GM15510 (cell line): ENCODE data around the gene SNAP29.

Source experiments
- POLR2A ChIP-seq: IDR thresholded peaks from 3 replicates; pipeline ENCODE4 v1.6.1; 2011; ENCODE audit warnings: borderline replicate concordance; ENCODE audit not compliant: insufficient read length; ENCODE audit errors: extremely low read depth

SNAP29 gene

GRCh38 chr22:20858615-20859416 lies at the start of gene SNAP29, which contains the start of gene PI4KA:
SNAP29 (plus strand) TSS chr22:20859007; CDS start chr22:20859111, 104 bp downstream.
PI4KA (minus strand) TSS chr22:20858811; CDS start chr22:20858725, 86 bp downstream.
- TF ChIP-seq POLR2A = peak; percentile 95

DNA sequence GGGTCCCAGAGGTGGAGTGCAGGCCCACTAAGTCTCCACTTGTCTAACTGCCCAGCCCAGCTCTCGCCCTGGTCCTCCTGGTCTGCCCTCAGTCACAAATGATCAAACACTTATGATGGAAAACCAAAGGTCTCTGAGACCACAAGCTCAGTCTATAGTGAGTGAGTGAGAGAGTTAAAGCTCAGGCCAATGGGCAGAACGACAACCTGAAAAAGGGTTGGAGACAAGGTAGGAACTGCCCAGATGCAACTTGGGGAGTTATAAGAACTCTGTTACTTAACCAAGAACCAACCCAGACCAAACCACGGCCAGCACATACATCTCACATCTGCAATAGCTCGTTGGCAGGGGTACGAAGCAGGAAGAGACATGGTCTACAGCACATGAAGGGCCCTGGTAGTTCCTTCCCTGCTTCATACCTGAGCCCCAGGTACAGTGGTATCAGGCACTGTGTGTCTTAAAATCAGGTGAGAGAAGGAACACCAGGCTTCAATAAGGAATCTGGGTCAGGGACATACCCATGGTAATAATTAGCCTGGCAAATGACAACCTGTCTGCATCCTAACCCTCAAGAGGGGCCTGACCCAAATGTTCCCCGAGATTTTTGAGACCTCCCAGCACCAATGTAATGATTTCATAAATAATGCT lies 49.1 kb upstream of the SNAP29 start:
- TF ChIP-seq POLR2A = no peak

- no peak for TF ChIP-seq POLR2A
These were observed 48.2 kb upstream of the SNAP29 start for GRCh38 chr22:20810645-20811044.

DNA sequence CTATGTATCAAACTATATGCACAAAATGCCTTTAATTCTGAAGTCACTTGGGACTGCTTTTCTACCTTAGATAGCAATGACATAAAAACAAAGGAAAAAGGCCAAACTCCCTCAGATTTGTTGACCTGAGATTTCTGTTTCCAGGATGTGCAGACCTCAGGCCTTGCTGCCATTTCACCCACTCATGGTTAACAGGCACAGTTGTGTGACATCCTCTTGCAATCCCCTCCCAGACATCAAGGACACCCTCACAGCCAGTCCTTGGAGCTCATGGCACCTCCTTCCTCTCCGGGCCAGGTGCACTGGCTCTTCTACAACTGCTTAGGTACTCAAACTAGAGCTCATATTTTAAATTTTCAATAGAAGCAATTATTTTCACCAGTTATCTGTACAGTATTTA lies 47.6 kb upstream of the SNAP29 start:
- no peak for TF ChIP-seq POLR2A

- TF ChIP-seq POLR2A = no peak
These were observed 46.7 kb upstream of the SNAP29 start for GRCh38 chr22:20811971-20812660.

- TF ChIP-seq POLR2A = no peak
These were observed 45.8 kb upstream of the SNAP29 start for GRCh38 chr22:20813056-20813455.

DNA sequence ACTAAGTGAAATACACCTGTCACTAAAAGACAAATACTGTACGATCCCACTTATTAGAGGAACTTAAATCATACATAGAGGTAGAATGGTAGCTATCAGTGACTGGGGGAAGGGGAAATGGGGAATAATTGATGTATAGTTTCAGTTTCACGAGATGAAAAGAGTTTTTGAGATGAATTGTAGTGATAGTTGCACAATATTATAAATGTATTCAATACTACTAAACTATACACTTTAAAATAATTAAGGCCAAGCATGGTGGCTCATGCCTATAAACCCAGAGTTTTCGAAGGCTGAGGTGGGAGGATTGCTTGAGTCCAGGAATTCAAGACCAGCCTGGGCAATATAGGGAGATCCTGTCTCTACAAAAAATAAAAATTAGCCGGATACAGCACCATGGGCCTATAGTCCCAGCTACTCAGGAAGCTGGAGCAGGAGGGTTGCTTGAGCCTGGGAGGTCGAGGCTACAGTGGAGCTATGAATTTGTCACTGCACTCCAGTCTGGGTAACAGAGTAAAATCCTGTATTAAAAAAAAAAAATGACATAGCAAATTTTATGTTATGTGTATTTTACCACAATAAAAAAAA lies 44.5 kb upstream of the SNAP29 start:
- no peak for TF ChIP-seq POLR2A

DNA sequence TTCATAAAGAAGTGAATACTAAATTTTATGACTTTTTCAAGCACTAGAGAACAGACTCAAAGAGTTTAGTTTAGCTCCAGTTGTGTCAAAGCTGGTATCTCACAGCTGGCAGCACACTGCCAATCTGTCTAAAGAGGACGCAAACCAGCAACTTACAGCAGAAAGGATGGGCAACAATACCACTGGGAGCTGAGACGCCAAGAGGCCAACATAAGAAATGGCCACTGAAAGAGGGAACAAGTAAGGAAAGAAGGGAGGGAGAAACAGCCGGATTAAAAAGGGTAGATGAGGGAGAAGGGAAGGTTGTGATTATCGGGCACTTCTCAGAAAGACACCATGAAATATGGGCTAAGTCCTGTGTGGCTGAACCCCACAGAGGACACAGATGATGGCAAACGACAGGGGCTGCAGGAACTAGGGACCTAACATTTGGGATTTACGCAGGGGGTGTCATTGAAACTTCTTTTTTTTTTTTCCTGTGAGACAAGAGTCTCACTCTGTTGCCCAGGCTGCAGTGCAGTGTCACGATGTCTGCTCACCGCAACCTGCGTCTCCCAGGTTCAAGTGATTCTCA lies 43.2 kb upstream of the SNAP29 start:
- no peak for TF ChIP-seq POLR2A

GRCh38 chr22:20816559-20816958 lies 42.2 kb upstream of the SNAP29 start:
- no peak for TF ChIP-seq POLR2A

- no peak for TF ChIP-seq POLR2A
These were observed 40.3 kb upstream of the SNAP29 start for GRCh38 chr22:20818471-20818870.

- TF ChIP-seq POLR2A = no peak
These were observed 39.3 kb upstream of the SNAP29 start for GRCh38 chr22:20819471-20819870.

DNA sequence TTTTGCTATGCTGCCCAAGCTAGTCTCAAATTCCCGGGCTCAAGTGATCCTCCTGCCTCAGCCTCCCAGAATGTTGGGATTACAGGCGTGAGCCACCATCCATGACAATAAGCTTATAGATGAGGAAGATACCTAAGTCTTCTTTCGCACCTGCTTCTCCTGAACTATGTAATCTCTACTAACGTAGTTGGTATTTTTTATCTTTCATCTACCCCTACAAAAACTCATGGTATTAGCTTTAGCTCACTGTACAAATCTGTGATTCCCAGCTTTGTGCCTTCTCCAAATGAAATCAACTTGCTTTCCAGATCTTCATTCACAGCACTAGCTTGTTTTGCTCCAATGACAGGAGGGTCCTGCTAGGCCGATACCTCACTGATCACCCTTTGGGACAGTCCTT lies 36.6 kb upstream of the SNAP29 start:
- TF ChIP-seq POLR2A = no peak

DNA sequence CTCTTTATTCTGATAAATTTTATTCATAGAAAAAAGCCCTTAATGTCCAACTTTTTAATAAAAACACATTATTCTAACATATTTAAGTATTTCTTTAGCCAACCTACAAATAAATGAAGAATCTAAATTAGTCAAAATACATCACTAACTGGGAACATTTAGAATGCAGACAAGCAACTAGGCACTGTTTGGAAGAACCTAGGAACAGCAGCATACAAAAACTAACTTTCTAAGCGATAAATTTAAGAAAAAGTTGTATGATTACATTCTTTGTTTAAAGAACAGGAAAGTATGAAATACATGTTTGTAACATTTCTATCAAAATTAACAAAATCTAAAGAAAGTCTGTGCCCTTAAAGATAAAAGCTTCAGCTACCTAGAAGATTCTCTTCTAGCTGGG lies 35.5 kb upstream of the SNAP29 start:
- no peak for TF ChIP-seq POLR2A

GRCh38 chr22:20825624-20826023 lies 33.2 kb upstream of the SNAP29 start:
- TF ChIP-seq POLR2A = no peak
